Immature natural killer cell (primary cell): ENCODE measurements around the gene EGR4. TPM values are rescaled to one million over a fixed set of nuclear protein-coding genes. Genes with fewer than 3 reads are reported as not detected.

ENCODE experiments used
- DNase-seq, 3 donors: peaks; one replicate each; pipeline ENCODE4 v3.0.0; 2022; ENCODE audit warnings: mixed read lengths in 1 of 3
- H3K27ac Mint-ChIP-seq, 6 donors: one replicate each; pipeline ENCODE4 v1.8.0; 2020; ENCODE audit warnings: mixed read lengths in 6 of 6, mild to moderate bottlenecking in 5 of 6, inconsistent platforms in 4 of 6, moderate library complexity in 3 of 6
- H3K27me3 Mint-ChIP-seq, 3 donors: one replicate each; pipeline ENCODE4 v1.8.0; 2020 to 2021; ENCODE audit warnings: low read depth in 3 of 3, mild to moderate bottlenecking in 3 of 3, mixed read lengths in 3 of 3, moderate library complexity in 3 of 3, inconsistent platforms in 1 of 3
- H3K36me3 Mint-ChIP-seq, 3 donors: one replicate each; pipeline ENCODE4 v1.8.0; 2020; ENCODE audit warnings: mixed read lengths in 3 of 3, inconsistent platforms in 2 of 3, mild to moderate bottlenecking in 2 of 3
- H3K4me1 Mint-ChIP-seq, 2 donors: one replicate each; pipeline ENCODE4 v1.8.0; 2020; ENCODE audit warnings: inconsistent platforms in 2 of 2, mild to moderate bottlenecking in 2 of 2, mixed read lengths in 2 of 2, moderate library complexity in 1 of 2
- H3K4me3 Mint-ChIP-seq, 5 donors: one replicate each; pipeline ENCODE4 v1.8.0; 2020; ENCODE audit warnings: mild to moderate bottlenecking in 5 of 5, mixed read lengths in 5 of 5, inconsistent platforms in 3 of 5, moderate library complexity in 3 of 5
- H3K9me3 Mint-ChIP-seq, 6 donors: one replicate each; pipeline ENCODE4 v1.8.0; 2020; ENCODE audit warnings: mild to moderate bottlenecking in 6 of 6, mixed read lengths in 6 of 6, inconsistent platforms in 4 of 6, moderate library complexity in 3 of 6
- polyA plus RNA-seq, 3 donors: library from polyadenylated mRNA; unstranded; fragments of 300-500 nt; fragmentation: Illumina TruSeq; gene quantifications; one replicate each; pipeline ENCODE4 v1.2.3, GENCODE V29; 2021

The EGR4 gene
- polyA plus RNA-seq, 3 donors from 2014 or later = not detected

GRCh38 chr2:73284296-73285158 is 8.8 kb downstream of the EGR4 start, which contains the start of gene FBXO41:
Gene FBXO41 (minus strand): TSS chr2:73284478. CDS start chr2:73269630, 14,848 bp downstream.
- peaks cover 19% of the 10 kb centered on the region in 2 donors for H3K4me1 Mint-ChIP-seq
- peak within 1 kb of the TSS; percentile 79 to 85 (median 82) for H3K4me3 Mint-ChIP-seq
- H3K36me3 Mint-ChIP-seq = peaks cover 0 to 3% (median 0%) of the 10 kb centered on the region in 3 donors
- H3K27ac Mint-ChIP-seq = peak within 1 kb of the TSS in 5 of 6 donors; percentile 42 to 83 (median 68)
- peaks cover 0 to 18% (median 6%) of the 10 kb centered on the region in 3 donors for H3K27me3 Mint-ChIP-seq
- H3K9me3 Mint-ChIP-seq = no peaks in the 10 kb centered on the region
- DNase-seq = peak; percentile 56 to 62 (median 60)

GRCh38 chr2:73283545-73284295 is 9.6 kb downstream of the EGR4 start:
- no peaks in the 10 kb centered on the region for H3K9me3 Mint-ChIP-seq
- H3K4me1 Mint-ChIP-seq = peaks cover 19% of the 10 kb centered on the region in 2 donors
- no peak for DNase-seq
- peaks cover 0 to 10% (median 4%) of the 10 kb centered on the region in 3 donors for H3K36me3 Mint-ChIP-seq
- H3K27ac Mint-ChIP-seq = peak overlapping the region in 3 of 6 donors; percentile 42 to 83 (median 46)
- H3K4me3 Mint-ChIP-seq = peak overlapping the region; percentile 79 to 85 (median 82)
- peaks cover 0 to 10% (median 6%) of the 10 kb centered on the region in 3 donors for H3K27me3 Mint-ChIP-seq

GRCh38 chr2:73282924-73283544 is 10.3 kb downstream of the EGR4 start:
- peak overlapping the region in 5 of 6 donors; percentile 13 to 83 (median 46) for H3K27ac Mint-ChIP-seq
- no peak for DNase-seq
- H3K9me3 Mint-ChIP-seq = no peaks in the 10 kb centered on the region
- peaks cover 0 to 16% (median 4%) of the 10 kb centered on the region in 3 donors for H3K36me3 Mint-ChIP-seq
- H3K27me3 Mint-ChIP-seq = peaks cover 0 to 6% (median 4%) of the 10 kb centered on the region in 3 donors
- H3K4me3 Mint-ChIP-seq = peak overlapping the region; percentile 79 to 85 (median 82)
- H3K4me1 Mint-ChIP-seq = peaks cover 19% of the 10 kb centered on the region in 2 donors

- Mint-ChIP-seq H3K9me3 (no peaks in the 10 kb centered on the region), H3K4me3 (no peak overlapping the region), H3K4me1 (peaks cover 19% of the 10 kb centered on the region in 2 donors), H3K36me3 (peaks cover 0 to 21% (median 4%) of the 10 kb centered on the region in 3 donors), H3K27me3 (peaks cover 0 to 3% (median 2%) of the 10 kb centered on the region in 3 donors), H3K27ac (no peak overlapping the region)
- no peak for DNase-seq
Observed at GRCh38 chr2:73281244-73281643, 12.1 kb downstream of the EGR4 start.

GRCh38 chr2:73279852-73280251 is 13.5 kb downstream of the EGR4 start:
- Mint-ChIP-seq H3K4me1 (peaks cover 6 to 7% of the 10 kb centered on the region in 2 donors), H3K9me3 (no peaks in the 10 kb centered on the region), H3K4me3 (no peak overlapping the region), H3K27ac (no peak overlapping the region), H3K36me3 (peaks cover 0 to 21% (median 4%) of the 10 kb centered on the region in 3 donors), H3K27me3 (peaks cover 0 to 3% (median 2%) of the 10 kb centered on the region in 3 donors)
- DNase-seq = no peak

- Mint-ChIP-seq H3K27me3 (peaks cover 0 to 7% (median 5%) of the 10 kb centered on the region in 3 donors), H3K36me3 (no peaks in the 10 kb centered on the region), H3K9me3 (peaks cover 0 to 1% (median 0%) of the 10 kb centered on the region in 6 donors), H3K4me3 (no peak overlapping the region), H3K27ac (no peak overlapping the region), H3K4me1 (peaks cover 6 to 17% of the 10 kb centered on the region in 2 donors)
- no peak for DNase-seq
Observed at GRCh38 chr2:73272270-73272669, 21.1 kb downstream of the EGR4 start.

GRCh38 chr2:73269686-73270465 is 23.5 kb downstream of the EGR4 start:
- no peak for DNase-seq
- Mint-ChIP-seq H3K27ac (no peak overlapping the region), H3K27me3 (peaks cover 0 to 7% (median 5%) of the 10 kb centered on the region in 3 donors), H3K9me3 (peaks cover 0 to 1% (median 0%) of the 10 kb centered on the region in 6 donors), H3K4me1 (peaks cover 8 to 17% of the 10 kb centered on the region in 2 donors), H3K36me3 (peaks cover 0 to 5% (median 0%) of the 10 kb centered on the region in 3 donors), H3K4me3 (peak overlapping the region; percentile 2 to 53 (median 15))

GRCh38 chr2:73268830-73269685 is 24.3 kb downstream of the EGR4 start:
- peak; percentile 43 to 70 (median 62) for DNase-seq
- peaks cover 0 to 7% (median 5%) of the 10 kb centered on the region in 3 donors for H3K27me3 Mint-ChIP-seq
- H3K4me1 Mint-ChIP-seq = peaks cover 8 to 17% of the 10 kb centered on the region in 2 donors
- peaks cover 0 to 1% (median 0%) of the 10 kb centered on the region in 6 donors for H3K9me3 Mint-ChIP-seq
- no peak overlapping the region for H3K27ac Mint-ChIP-seq
- peaks cover 0 to 5% (median 0%) of the 10 kb centered on the region in 3 donors for H3K36me3 Mint-ChIP-seq
- peak overlapping the region in 4 of 5 donors; percentile 3 to 60 (median 42) for H3K4me3 Mint-ChIP-seq

- no peak for DNase-seq
- Mint-ChIP-seq H3K4me3 (peak overlapping the region; percentile 37 to 61 (median 58)), H3K36me3 (peaks cover 0 to 5% (median 0%) of the 10 kb centered on the region in 3 donors), H3K4me1 (peaks cover 8 to 17% of the 10 kb centered on the region in 2 donors), H3K27me3 (peaks cover 1 to 7% (median 5%) of the 10 kb centered on the region in 3 donors), H3K27ac (no peak overlapping the region), H3K9me3 (no peaks in the 10 kb centered on the region)
Observed at GRCh38 chr2:73268366-73268829, 24.9 kb downstream of the EGR4 start.

- Mint-ChIP-seq H3K4me1 (peaks cover 8 to 17% of the 10 kb centered on the region in 2 donors), H3K27me3 (peaks cover 2 to 7% (median 5%) of the 10 kb centered on the region in 3 donors), H3K36me3 (peaks cover 0 to 5% (median 0%) of the 10 kb centered on the region in 3 donors), H3K9me3 (no peaks in the 10 kb centered on the region), H3K27ac (no peak overlapping the region), H3K4me3 (no peak overlapping the region)
- no peak for DNase-seq
Observed at GRCh38 chr2:73267008-73267407, 26.3 kb downstream of the EGR4 start.

- no peak overlapping the region for H3K27ac Mint-ChIP-seq
Observed at GRCh38 chr2:73266061-73266901, 27.1 kb downstream of the EGR4 start.

More at GRCh38 chr2:73266061-73266901, 27.1 kb downstream of the EGR4 start:
- H3K4me3 Mint-ChIP-seq = no peak overlapping the region
- no peaks in the 10 kb centered on the region for H3K9me3 Mint-ChIP-seq
- H3K27me3 Mint-ChIP-seq = peaks cover 2 to 7% (median 5%) of the 10 kb centered on the region in 3 donors
- peaks cover 8 to 17% of the 10 kb centered on the region in 2 donors for H3K4me1 Mint-ChIP-seq
- no peak for DNase-seq
- H3K36me3 Mint-ChIP-seq = peaks cover 0 to 5% (median 0%) of the 10 kb centered on the region in 3 donors
